ENCODE results near the gene APPL1. TPM values are rescaled to one million over a fixed set of nuclear protein-coding genes. Genes with fewer than 3 reads are reported as not detected.

APPL1 gene
- 19.5 and 22.5 TPM in 2 replicates for polyA plus RNA-seq (2013)

- Histone ChIP-seq H2BK12ac (ENCODE audit: low read length) (no peak within 1 kb of the TSS), H3K4me1 (ENCODE audit: control insufficient read depth in 1 of 2, insufficient read depth in 2 of 2, low read length in 2 of 2) (peaks cover 0 to 3% of the 10 kb centered on the region in 2 experiments)
These were observed at the start of gene APPL1 for GRCh38 chr3:57227204-57227929. Gene APPL1 (plus strand): TSS chr3:57227729. CDS start chr3:57227884, 155 bp downstream.

GRCh38 chr3:57179580-57180410 is 47.7 kb upstream of the APPL1 start:
- H2AFZ ChIP-seq (ENCODE audit: insufficient read depth, low read length, poor library complexity) = no peak overlapping the region
- H3K79me2 ChIP-seq (ENCODE audit: control insufficient read depth, insufficient read depth, low read length, poor library complexity) = no peaks in the 10 kb centered on the region
- no peak overlapping the region for H3K9ac ChIP-seq (ENCODE audit: low read length)
- H3K9me3 ChIP-seq (ENCODE audit: insufficient read depth, low read depth, low read length) = no peaks in the 10 kb centered on the region
- no peak for DNase-seq
- no peaks in the 10 kb centered on the region for H3K36me3 ChIP-seq (ENCODE audit: control insufficient read depth in 1 of 2, insufficient read depth in 2 of 2, low read length in 2 of 2)
- H4K91ac ChIP-seq (ENCODE audit: low read depth, low read length) = no peak overlapping the region
- no peak overlapping the region for H4K12ac ChIP-seq (ENCODE audit: low read depth, low read length)
- H2AK5ac ChIP-seq (ENCODE audit: low read length) = no peak overlapping the region
- no peaks in the 10 kb centered on the region for H3K79me1 ChIP-seq (ENCODE audit: low read length)
- no peaks in the 10 kb centered on the region for H3K27me3 ChIP-seq (ENCODE audit: insufficient read depth, low read length)
- no peak overlapping the region for H3K27ac ChIP-seq (ENCODE audit: low read depth, low read length)
- no peak overlapping the region for H3K14ac ChIP-seq (ENCODE audit: low read length)
- H4K8ac ChIP-seq (ENCODE audit: low read depth, low read length) = no peak overlapping the region
- no peak overlapping the region for H2BK120ac ChIP-seq (ENCODE audit: insufficient read depth, low read length, poor library complexity)
- H3K18ac ChIP-seq (ENCODE audit: low read length) = no peak overlapping the region
- H2BK12ac ChIP-seq (ENCODE audit: low read length) = no peak overlapping the region
- no peak overlapping the region for H2BK5ac ChIP-seq (ENCODE audit: low read depth, low read length, poor library complexity)
- H3K4me1 ChIP-seq (ENCODE audit: control insufficient read depth in 1 of 2, insufficient read depth in 2 of 2, low read length in 2 of 2) = no peaks in the 10 kb centered on the region
- no peak overlapping the region for H3K4me2 ChIP-seq (ENCODE audit: low read length)
- no peak overlapping the region for H3K4ac ChIP-seq (ENCODE audit: low read depth, low read length)
- 100% methylated on average over 1 of the region's 5 CpGs for WGBS (ENCODE audit: extremely low coverage, insufficient coverage, insufficient read length)
- H3K23ac ChIP-seq (ENCODE audit: low read length) = no peak overlapping the region
- H3K4me3 ChIP-seq (ENCODE audit: low read depth, low read length) = no peak overlapping the region

More at GRCh38 chr3:57227204-57227929, at the start of gene APPL1:
- Histone ChIP-seq H3K4ac (ENCODE audit: low read depth, low read length) (peak within 1 kb of the TSS; percentile 83), H3K23ac (ENCODE audit: low read length) (no peak within 1 kb of the TSS), H3K36me3 (ENCODE audit: control insufficient read depth in 1 of 2, insufficient read depth in 2 of 2, low read length in 2 of 2) (no peaks in the 10 kb centered on the region), H4K12ac (ENCODE audit: low read depth, low read length) (peak within 1 kb of the TSS; percentile 86), H3K18ac (ENCODE audit: low read length) (peak within 1 kb of the TSS; percentile 97), H4K8ac (ENCODE audit: low read depth, low read length) (peak within 1 kb of the TSS; percentile 89), H3K79me2 (ENCODE audit: control insufficient read depth, insufficient read depth, low read length, poor library complexity) (peaks cover 4% of the 10 kb centered on the region), H3K9ac (ENCODE audit: low read length) (peak within 1 kb of the TSS; percentile 85), H3K79me1 (ENCODE audit: low read length) (peaks cover 10% of the 10 kb centered on the region), H2BK5ac (ENCODE audit: low read depth, low read length, poor library complexity) (peak within 1 kb of the TSS; percentile 82), H2BK120ac (ENCODE audit: insufficient read depth, low read length, poor library complexity) (peak within 1 kb of the TSS; percentile 86), H3K9me3 (ENCODE audit: insufficient read depth, low read depth, low read length) (no peaks in the 10 kb centered on the region), H3K4me2 (ENCODE audit: low read length) (peak within 1 kb of the TSS; percentile 94), H4K91ac (ENCODE audit: low read depth, low read length) (peak within 1 kb of the TSS; percentile 80), H2AK5ac (ENCODE audit: low read length) (peak within 1 kb of the TSS; percentile 68), H3K27me3 (ENCODE audit: insufficient read depth, low read length) (no peaks in the 10 kb centered on the region), H3K27ac (ENCODE audit: low read depth, low read length) (peak within 1 kb of the TSS; percentile 77), H3K14ac (ENCODE audit: low read length) (peak within 1 kb of the TSS; percentile 96), H2AFZ (ENCODE audit: insufficient read depth, low read length, poor library complexity) (peak within 1 kb of the TSS; percentile 99), H3K4me3 (ENCODE audit: low read depth, low read length) (peak within 1 kb of the TSS; percentile 94)
- DNase-seq = peak; percentile 94 to 96
- WGBS (ENCODE audit: extremely low coverage, insufficient coverage, insufficient read length) = no CpG with 5 or more reads among the region's 71 CpGs

- no peak overlapping the region for H4K12ac ChIP-seq (ENCODE audit: low read depth, low read length)
- H2BK120ac ChIP-seq (ENCODE audit: insufficient read depth, low read length, poor library complexity) = no peak overlapping the region
- no peak overlapping the region for H3K27ac ChIP-seq (ENCODE audit: low read depth, low read length)
- H3K14ac ChIP-seq (ENCODE audit: low read length) = no peak overlapping the region
- no peaks in the 10 kb centered on the region for H3K36me3 ChIP-seq (ENCODE audit: control insufficient read depth in 1 of 2, insufficient read depth in 2 of 2, low read length in 2 of 2)
- no peak overlapping the region for H3K23ac ChIP-seq (ENCODE audit: low read length)
- H3K9ac ChIP-seq (ENCODE audit: low read length) = no peak overlapping the region
- DNase-seq = no peak
- no peak overlapping the region for H2BK5ac ChIP-seq (ENCODE audit: low read depth, low read length, poor library complexity)
- H2AFZ ChIP-seq (ENCODE audit: insufficient read depth, low read length, poor library complexity) = no peak overlapping the region
- no peaks in the 10 kb centered on the region for H3K27me3 ChIP-seq (ENCODE audit: insufficient read depth, low read length)
- H3K79me1 ChIP-seq (ENCODE audit: low read length) = no peaks in the 10 kb centered on the region
- H3K4ac ChIP-seq (ENCODE audit: low read depth, low read length) = no peak overlapping the region
- no peak overlapping the region for H2AK5ac ChIP-seq (ENCODE audit: low read length)
- H2BK12ac ChIP-seq (ENCODE audit: low read length) = no peak overlapping the region
- H3K4me3 ChIP-seq (ENCODE audit: low read depth, low read length) = no peak overlapping the region
- H3K4me1 ChIP-seq (ENCODE audit: control insufficient read depth in 1 of 2, insufficient read depth in 2 of 2, low read length in 2 of 2) = no peaks in the 10 kb centered on the region
- no peak overlapping the region for H3K4me2 ChIP-seq (ENCODE audit: low read length)
- H3K9me3 ChIP-seq (ENCODE audit: insufficient read depth, low read depth, low read length) = no peaks in the 10 kb centered on the region
- WGBS (ENCODE audit: extremely low coverage, insufficient coverage, insufficient read length) = no CpG with 5 or more reads among the region's 6 CpGs
- H4K91ac ChIP-seq (ENCODE audit: low read depth, low read length) = no peak overlapping the region
- no peaks in the 10 kb centered on the region for H3K79me2 ChIP-seq (ENCODE audit: control insufficient read depth, insufficient read depth, low read length, poor library complexity)
- no peak overlapping the region for H4K8ac ChIP-seq (ENCODE audit: low read depth, low read length)
- no peak overlapping the region for H3K18ac ChIP-seq (ENCODE audit: low read length)
These were observed 43.0 kb upstream of the APPL1 start for GRCh38 chr3:57184526-57184925.

- Histone ChIP-seq H3K9me3 (ENCODE audit: insufficient read depth, low read depth, low read length) (no peaks in the 10 kb centered on the region), H3K36me3 (ENCODE audit: control insufficient read depth in 1 of 2, insufficient read depth in 2 of 2, low read length in 2 of 2) (no peaks in the 10 kb centered on the region), H2AFZ (ENCODE audit: insufficient read depth, low read length, poor library complexity) (no peak overlapping the region), H2BK5ac (ENCODE audit: low read depth, low read length, poor library complexity) (no peak overlapping the region), H4K12ac (ENCODE audit: low read depth, low read length) (no peak overlapping the region), H3K23ac (ENCODE audit: low read length) (no peak overlapping the region), H3K4me2 (ENCODE audit: low read length) (no peak overlapping the region), H2BK12ac (ENCODE audit: low read length) (no peak overlapping the region), H4K8ac (ENCODE audit: low read depth, low read length) (no peak overlapping the region), H3K79me1 (ENCODE audit: low read length) (peaks cover under 1% of the 10 kb centered on the region), H2AK5ac (ENCODE audit: low read length) (no peak overlapping the region), H3K4ac (ENCODE audit: low read depth, low read length) (no peak overlapping the region), H2BK120ac (ENCODE audit: insufficient read depth, low read length, poor library complexity) (no peak overlapping the region), H3K79me2 (ENCODE audit: control insufficient read depth, insufficient read depth, low read length, poor library complexity) (no peaks in the 10 kb centered on the region), H3K27me3 (ENCODE audit: insufficient read depth, low read length) (no peaks in the 10 kb centered on the region), H3K4me1 (ENCODE audit: control insufficient read depth in 1 of 2, insufficient read depth in 2 of 2, low read length in 2 of 2) (no peaks in the 10 kb centered on the region), H3K9ac (ENCODE audit: low read length) (no peak overlapping the region), H3K14ac (ENCODE audit: low read length) (no peak overlapping the region), H3K27ac (ENCODE audit: low read depth, low read length) (no peak overlapping the region), H3K4me3 (ENCODE audit: low read depth, low read length) (no peak overlapping the region), H3K18ac (ENCODE audit: low read length) (no peak overlapping the region), H4K91ac (ENCODE audit: low read depth, low read length) (no peak overlapping the region)
- no CpG with 5 or more reads among the region's 3 CpGs for whole genome bisulfite sequencing (ENCODE audit: extremely low coverage, insufficient coverage, insufficient read length)
- no peak for DNase-seq
These were observed 35.5 kb upstream of the APPL1 start for GRCh38 chr3:57192028-57192427.

Measured in trophoblast cell (in vitro differentiated cells and primary cell).